H7 (cell line): ENCODE results near the gene FRMD4B. TPM values are rescaled to one million over a fixed set of nuclear protein-coding genes. Genes with fewer than 3 reads are reported as not detected.

Experiments used
- DNase-seq: peaks from one replicate; pipeline ENCODE4 v3.0.0; 2012
- H3K27me3 ChIP-seq: 2 replicates; pipeline ENCODE4 v1.6.0; 2011; ENCODE audit warnings: mild to moderate bottlenecking, low read length; ENCODE audit not compliant: control insufficient read depth, insufficient read depth
- H3K36me3 ChIP-seq: replicated peaks from 2 replicates; pipeline ENCODE4 v1.5.1; 2011; ENCODE audit warnings: low read length; ENCODE audit not compliant: control insufficient read depth, insufficient read depth
- H3K4me3 ChIP-seq: 2 replicates; pipeline ENCODE4 v1.5.1; 2011; ENCODE audit warnings: low read depth, mild to moderate bottlenecking, control low read depth, low read length, moderate library complexity; ENCODE audit not compliant: insufficient read depth
- total RNA-seq: library from RNA; depleted of rRNA; stranded (reverse); fragments of >200 nt; shearing (Covaris generic); gene quantifications from 2 replicates; pipeline ENCODE4 v1.2.3, GENCODE V29; 2014

FRMD4B gene
- total RNA-seq, 1 experiment from 2014 or later: 1.0 TPM

- H3K4me3 ChIP-seq: peak overlapping the region; percentile 44; the same call in 1 of the 2 replicates
- H3K36me3 ChIP-seq: no peaks in the 10 kb centered on the region
- peak; percentile 34 for DNase-seq
- peaks cover 26% of the 10 kb centered on the region for H3K27me3 ChIP-seq
Measured at GRCh38 chr3:69386556-69387385, 883 bp upstream of the FRMD4B start.

GRCh38 chr3:69385123-69385722, 665 bp downstream of the FRMD4B start:
- Histone ChIP-seq H3K36me3 (no peaks in the 10 kb centered on the region), H3K27me3 (peaks cover 26% of the 10 kb centered on the region), H3K4me3 (peak overlapping the region; percentile 44)
- DNase-seq: peak; percentile 29

DNA sequence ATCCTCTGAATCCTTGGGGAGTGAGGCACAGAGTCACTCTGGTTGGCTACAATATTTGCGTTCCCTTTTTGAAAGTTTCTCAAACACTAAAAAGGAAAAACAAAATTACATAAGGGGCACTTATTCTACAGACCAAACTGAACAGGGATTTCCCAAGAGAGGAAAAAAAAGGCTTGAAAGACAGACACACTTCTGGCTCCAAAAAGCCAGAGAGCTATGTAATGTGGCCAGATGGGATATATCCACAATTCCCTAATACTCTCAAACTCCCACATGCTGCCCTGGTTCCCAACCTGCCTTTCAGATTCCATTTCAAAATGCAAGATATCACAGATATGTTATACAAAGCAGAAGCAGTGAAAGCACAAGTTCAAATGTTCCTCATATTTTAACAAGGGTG, 1.6 kb downstream of the FRMD4B start:
- Histone ChIP-seq H3K4me3 (no peak overlapping the region), H3K36me3 (no peaks in the 10 kb centered on the region), H3K27me3 (peaks cover 26% of the 10 kb centered on the region)
- DNase-seq: no peak

GRCh38 chr3:69379661-69380060, 6.2 kb downstream of the FRMD4B start:
- Histone ChIP-seq H3K27me3 (peaks cover 5% of the 10 kb centered on the region), H3K36me3 (no peaks in the 10 kb centered on the region), H3K4me3 (no peak overlapping the region)
- DNase-seq: no peak

GRCh38 chr3:69378112-69378802, 7.6 kb downstream of the FRMD4B start:
- DNase-seq: no peak
- H3K4me3 ChIP-seq: no peak overlapping the region
- H3K36me3 ChIP-seq: no peaks in the 10 kb centered on the region
- H3K27me3 ChIP-seq: no peaks in the 10 kb centered on the region

GRCh38 chr3:69377262-69377661, 8.6 kb downstream of the FRMD4B start:
- no peak for DNase-seq
- Histone ChIP-seq H3K36me3 (no peaks in the 10 kb centered on the region), H3K27me3 (no peaks in the 10 kb centered on the region), H3K4me3 (no peak overlapping the region)

DNA sequence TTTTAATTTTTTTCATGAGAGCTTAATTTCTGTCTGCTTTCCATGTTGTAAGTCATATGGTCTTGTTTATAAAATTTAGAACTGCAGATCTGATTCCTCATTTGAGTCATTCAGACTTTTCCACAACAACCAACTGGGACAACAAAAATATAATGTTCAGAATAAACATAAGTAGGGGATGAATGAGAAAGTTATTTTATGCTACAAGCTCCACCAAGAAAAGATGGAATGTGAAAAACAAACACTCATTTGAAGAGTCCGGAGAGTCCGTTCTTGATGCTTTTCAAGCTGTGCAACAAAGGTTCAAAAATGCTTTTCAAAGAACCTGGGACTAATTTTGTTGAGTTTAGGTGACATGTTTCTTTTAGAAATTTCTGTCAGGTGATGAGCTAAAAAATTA, 9.2 kb downstream of the FRMD4B start:
- Histone ChIP-seq H3K4me3 (no peak overlapping the region), H3K36me3 (no peaks in the 10 kb centered on the region), H3K27me3 (no peaks in the 10 kb centered on the region)
- no peak for DNase-seq

DNA sequence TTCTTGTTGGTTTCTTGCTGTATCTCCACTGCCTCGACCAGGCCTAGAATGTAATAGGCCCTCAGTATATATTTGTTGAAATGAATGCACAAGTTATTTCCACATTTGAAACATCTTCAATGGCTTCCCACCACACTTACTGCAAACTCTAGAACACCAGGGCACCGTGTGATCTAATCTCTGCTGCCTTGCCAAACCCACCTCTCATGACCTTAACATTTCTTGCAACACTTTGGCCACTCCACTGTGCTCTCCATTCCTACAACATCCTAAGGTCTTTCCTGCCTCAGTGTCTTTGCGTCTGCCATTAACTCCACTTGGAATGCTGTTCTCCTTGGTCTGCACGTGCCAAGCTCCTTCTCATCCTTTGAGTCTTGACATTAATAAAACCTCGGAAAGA, 14.1 kb downstream of the FRMD4B start:
- H3K4me3 ChIP-seq: no peak overlapping the region

DNA sequence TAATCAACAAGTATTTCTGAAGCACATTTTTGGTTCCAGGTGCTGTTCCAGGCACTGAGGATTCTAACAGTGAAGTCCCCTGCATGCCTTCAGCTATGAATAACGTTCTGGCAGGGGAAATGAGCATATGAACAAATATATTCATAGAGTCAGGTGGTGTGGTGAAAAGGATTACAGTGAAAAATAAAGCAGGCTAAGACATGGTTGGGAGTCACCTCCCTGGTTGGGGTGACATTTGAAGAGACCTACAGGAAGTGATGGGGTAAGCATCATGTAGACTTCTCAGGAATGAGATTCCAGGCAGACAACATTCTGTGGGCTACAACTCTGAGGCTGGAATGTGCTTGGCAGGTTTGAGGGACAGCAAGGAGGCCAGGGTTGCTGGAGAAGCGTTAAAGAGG, 15.0 kb downstream of the FRMD4B start:
- no peak for DNase-seq
- H3K36me3 ChIP-seq: no peaks in the 10 kb centered on the region
- no peak overlapping the region for H3K4me3 ChIP-seq
- no peaks in the 10 kb centered on the region for H3K27me3 ChIP-seq

More for the DNA sequence above, 14.1 kb downstream of the FRMD4B start:
- Histone ChIP-seq H3K27me3 (no peaks in the 10 kb centered on the region), H3K36me3 (no peaks in the 10 kb centered on the region)
- DNase-seq: no peak

GRCh38 chr3:69370156-69370883, 15.6 kb downstream of the FRMD4B start:
- no peaks in the 10 kb centered on the region for H3K36me3 ChIP-seq
- H3K4me3 ChIP-seq: no peak overlapping the region
- H3K27me3 ChIP-seq: no peaks in the 10 kb centered on the region
- DNase-seq: no peak

DNA sequence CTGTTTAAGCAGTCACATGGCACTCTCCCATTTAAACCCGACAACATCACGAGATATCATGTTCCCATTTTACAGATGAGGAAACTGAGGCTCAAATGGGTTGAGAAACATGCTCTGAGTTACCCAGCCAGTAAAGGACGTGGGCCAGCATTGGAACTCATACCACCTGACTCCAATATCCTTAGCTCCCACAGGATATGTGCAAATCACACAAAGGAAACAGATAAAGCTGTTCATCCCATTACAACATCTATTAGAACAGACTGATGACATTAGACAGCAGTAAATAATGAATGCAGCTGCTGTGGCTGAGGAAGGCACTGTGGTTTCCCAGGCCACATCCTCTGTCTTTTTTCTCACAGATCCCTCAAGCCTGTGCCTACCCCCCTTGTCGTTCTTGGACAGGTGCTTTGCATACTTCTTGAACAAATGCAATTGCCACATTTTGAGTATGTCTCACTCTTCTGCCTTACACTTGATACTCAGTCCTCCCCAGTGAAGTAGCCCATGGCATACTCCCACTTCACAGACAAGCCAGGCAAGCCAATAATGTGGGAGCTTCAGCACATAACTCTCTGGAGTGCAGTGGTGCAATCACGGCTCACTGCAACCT, 17.7 kb downstream of the FRMD4B start:
- Histone ChIP-seq H3K4me3 (no peak overlapping the region), H3K36me3 (no peaks in the 10 kb centered on the region), H3K27me3 (no peaks in the 10 kb centered on the region)
- no peak for DNase-seq

DNA sequence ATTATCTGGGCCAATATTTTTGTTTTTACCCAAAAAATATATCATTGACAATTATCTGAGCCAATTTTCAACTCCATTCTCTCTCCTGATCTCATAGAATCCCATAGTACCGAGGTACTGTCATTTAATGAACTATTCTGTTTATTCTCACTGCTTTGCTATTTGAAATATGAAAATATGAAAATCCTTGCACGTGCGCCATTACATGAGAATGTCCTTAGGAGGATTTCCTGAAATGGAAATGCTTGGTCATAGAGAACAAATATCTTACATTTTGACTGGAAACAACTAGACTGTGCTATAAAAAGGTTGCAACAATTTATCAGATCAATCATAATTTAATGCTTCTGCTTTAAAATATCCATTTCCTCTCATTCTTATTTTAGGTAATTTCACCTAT, 18.3 kb downstream of the FRMD4B start:
- Histone ChIP-seq H3K36me3 (no peaks in the 10 kb centered on the region), H3K27me3 (no peaks in the 10 kb centered on the region), H3K4me3 (no peak overlapping the region)
- DNase-seq: no peak

- H3K27me3 ChIP-seq: no peaks in the 10 kb centered on the region
- H3K36me3 ChIP-seq: no peaks in the 10 kb centered on the region
- no peak for DNase-seq
- no peak overlapping the region for H3K4me3 ChIP-seq
Measured at GRCh38 chr3:69364354-69364753, 21.5 kb downstream of the FRMD4B start.

GRCh38 chr3:69360690-69361089, 25.2 kb downstream of the FRMD4B start:
- H3K4me3 ChIP-seq: no peak overlapping the region
- no peaks in the 10 kb centered on the region for H3K27me3 ChIP-seq
- no peaks in the 10 kb centered on the region for H3K36me3 ChIP-seq
- DNase-seq: no peak
